Pons (tissue), 1 donor: ENCODE measurements around the gene CADM1.

ENCODE experiments used
- DNase-seq: peaks from one replicate; pipeline ENCODE4 v3.0.0-alpha.2; 2016; ENCODE audit warnings: low spot score

Gene CADM1

DNA sequence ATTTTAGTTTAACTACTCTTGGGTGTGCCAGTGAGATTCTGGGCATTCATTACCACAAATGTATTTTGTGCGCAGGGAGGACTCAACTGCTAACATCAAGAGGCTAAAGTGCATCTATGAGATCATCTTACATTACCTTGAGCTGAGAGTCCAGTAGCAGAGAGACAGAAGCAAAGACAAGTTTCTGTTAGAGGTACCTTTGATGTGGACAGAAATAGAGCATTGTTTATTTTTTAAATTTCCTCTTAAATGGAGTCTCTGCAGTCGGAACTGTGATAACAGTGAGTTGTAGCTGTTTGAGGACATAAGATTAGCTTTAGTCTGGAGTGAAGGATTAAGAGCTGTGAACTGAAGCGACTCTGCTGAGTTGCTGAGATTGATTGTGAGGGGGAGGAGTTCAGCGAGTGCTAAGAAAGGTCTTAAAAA, 297.0 kb downstream of the CADM1 start:
- no peak for DNase-seq

DNA sequence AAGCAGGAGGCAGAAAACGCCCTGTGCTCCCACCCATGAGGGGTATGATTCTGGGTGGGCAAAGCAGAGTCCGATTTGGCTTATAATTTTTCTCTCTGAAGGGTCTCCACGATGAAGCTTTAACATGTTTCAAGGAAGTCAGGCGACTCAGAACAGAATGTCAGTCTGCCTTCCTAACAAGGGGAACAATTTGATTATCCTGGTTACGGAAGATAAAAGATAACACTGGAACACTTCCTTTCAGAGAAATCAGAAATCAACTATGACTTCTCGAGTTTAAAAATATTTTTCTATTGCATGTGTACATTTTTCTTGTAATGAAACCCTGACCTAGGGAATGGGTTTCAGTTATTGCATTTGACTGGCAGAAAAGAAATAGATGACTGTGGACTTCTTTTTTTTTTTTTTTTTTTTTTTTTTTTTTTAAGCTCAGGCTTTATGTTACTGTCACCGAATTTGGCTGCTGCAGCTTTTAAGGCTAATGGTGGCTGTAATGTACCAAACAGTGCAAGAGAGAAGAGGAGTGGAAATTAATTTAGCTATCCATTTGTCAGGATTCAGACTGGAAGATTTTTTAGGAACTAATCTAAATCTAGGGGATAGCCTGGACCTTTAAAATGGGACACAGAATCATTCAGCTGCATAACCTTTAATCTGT, 297.7 kb downstream of the CADM1 start:
- no peak for DNase-seq

DNA sequence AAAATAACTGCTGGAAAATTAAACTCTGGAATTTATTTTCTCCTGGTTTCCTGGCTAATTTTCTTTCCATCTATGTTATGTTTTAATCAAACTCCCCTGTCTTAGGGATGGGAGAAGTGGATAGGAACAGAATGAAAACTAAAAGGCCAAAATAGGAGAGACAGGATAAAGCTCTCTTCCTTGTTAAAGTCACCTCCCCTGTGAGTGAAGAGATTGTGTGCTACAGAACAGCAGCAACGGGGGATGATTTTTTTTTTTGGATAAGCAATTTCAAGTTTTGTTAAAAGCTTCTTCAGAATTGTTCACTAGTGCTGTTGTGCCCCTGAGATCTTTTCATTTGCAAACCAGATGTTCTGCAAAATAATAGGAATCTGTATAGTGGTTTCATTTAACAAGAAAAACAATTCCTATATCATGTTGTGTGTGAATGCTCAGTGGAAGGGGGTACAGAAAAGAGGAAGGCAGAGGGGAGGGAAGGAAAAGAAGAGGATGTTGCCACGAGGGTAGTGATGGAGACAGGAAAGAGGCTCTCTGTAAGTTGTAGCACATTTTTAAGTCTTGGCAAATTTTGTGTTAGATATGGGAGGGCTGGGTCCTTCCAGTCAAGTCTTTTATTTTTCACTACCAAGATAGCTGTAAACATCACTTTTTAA, 301.2 kb downstream of the CADM1 start:
- no peak for DNase-seq

DNA sequence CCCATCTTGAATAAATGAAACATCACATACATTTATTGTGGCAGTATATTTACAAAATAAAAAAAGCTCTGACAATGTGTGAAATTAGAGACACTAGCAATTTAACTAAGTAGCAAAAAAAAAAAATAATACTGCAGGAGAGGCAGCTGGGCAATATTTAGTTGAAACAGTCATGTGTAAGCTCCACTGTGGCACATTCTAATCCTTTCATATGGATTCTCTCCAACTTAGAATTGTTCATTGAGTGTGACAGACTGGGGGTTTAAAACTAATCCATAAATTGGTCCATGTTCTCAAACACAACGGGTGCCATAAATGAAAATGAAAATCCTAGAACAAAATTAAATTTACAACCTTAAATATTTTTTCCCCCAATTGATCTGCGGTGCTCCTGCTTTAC, 302.1 kb downstream of the CADM1 start:
- DNase-seq = no peak

DNA sequence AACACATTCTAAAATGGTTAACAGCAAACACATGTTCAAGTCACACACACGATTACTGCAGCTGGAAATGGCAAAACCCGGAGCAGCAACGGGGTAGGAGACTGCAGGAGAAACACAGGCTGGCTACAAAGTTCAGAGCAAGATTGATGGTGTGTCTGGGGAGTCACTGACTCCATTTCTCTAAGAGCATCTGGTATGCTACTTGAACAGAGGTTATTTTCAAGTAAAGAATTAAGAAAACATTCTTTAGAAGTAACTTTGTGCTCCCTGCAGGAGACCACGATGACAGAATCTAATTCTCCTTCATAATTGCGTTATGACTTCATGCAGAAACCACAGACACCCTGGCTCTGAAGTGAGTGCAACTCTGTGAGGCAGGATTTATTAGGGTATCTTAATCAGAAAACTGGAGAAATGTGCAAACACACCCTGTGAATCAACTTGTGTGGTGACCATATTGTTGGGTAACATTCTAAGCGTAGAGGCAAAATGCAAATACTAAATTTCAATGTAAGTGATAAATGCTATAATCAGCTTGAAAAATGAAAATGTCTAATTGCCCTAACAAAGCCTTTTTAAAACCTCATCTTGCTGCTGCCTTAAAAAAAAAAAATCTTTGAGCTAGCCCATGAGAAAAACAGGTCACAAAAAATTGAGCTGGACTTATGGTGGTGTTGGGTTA, 303.0 kb downstream of the CADM1 start:
- no peak for DNase-seq

DNA sequence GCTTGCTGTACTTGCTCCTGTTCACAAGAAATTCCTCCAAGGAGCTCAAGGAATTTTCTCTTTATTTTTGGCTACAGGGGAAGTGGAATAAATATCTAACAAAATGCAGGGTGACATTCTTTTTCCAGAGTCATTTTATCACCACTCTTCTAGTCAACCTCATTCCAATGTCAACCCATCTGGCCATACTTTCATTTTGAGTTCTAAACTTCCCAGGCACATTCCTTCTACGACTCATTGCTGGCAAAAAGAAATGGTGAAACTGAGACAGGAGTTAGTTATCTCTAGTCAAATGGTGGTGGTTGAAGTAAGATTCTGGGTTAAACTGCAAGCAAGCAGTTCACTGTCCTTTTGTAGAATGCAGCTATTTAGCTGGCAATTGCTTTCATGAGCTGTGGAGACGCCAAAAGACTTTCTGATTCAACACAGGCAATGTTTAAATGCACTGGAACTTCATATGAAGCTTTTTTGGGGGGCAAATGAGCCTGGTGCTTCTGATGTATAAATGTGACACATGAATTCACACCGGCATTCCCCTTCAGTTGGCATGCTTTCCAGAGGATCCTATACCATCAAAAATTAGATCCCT, 304.6 kb downstream of the CADM1 start:
- DNase-seq = no peak

DNA sequence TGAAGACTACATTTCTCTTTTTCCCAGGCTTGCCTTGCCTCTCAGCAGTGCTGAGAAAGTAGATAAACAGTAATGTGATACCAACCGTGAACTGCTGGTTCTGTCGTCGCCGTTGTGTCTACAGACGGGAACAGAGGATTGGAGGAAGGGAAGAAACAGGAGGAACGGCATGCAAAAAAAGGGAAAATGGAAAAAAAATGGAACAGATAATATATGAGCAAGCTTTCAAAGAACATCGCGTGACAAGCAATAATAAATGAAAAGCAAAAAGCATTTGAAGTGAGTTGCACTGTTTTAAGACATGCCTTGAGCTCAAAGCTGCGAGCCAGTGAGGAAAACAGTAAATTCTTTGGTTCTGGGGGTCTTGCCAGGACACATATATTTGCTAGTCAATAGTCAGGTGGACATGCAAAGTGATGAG, 305.9 kb downstream of the CADM1 start:
- no peak for DNase-seq

DNA sequence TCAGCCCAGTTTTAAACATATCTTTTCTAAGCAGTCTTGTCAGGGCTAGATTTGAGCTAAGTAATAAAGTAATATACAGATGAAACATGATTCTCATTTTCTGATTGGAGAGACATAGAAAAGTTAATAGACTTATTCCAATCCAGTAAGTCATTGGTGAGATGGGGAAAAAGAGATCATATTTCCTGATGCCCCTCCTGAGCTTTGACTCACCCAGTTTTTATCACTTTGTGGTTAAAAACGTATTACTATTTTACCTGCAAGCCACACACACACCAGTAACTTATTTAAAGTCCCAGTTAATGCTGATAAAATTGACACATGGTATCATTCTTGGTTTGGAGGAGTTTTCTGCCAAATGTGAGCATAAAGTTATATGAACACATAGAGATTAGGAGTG, 306.8 kb downstream of the CADM1 start:
- no peak for DNase-seq

DNA sequence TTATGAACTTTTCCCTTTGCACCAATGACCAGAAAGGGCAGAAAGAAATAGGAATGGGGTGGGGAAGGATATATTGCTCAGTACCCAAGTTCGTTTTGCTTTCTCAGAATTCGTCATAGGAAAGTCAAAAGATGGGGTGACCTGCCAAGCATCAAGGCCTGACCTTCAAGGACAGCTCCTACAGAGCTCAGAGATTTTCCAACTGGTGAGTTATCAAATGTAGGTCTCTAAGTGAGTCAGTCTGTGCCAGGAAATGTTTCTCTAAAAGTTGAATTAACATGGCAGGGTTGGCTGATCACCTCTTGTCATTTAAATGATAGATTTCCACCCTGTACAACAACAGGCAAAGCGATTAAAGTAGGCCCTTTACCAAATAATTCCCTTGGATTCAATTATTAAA, 307.2 kb downstream of the CADM1 start:
- DNase-seq = no peak

DNA sequence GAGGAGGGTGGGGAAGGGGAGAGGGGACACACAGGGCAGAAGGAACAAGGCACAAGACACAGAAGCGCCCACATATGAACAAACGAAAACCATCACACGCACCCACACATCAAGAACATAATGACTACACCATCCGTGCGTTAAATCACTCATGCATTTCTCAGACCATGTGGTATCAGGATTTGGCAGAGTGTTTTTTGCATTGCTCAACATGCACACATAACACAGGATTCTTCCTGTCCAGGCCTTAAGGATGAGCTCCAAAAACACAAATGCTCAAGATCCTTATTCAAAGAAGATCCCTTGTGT, 309.5 kb downstream of the CADM1 start:
- no peak for DNase-seq

DNA sequence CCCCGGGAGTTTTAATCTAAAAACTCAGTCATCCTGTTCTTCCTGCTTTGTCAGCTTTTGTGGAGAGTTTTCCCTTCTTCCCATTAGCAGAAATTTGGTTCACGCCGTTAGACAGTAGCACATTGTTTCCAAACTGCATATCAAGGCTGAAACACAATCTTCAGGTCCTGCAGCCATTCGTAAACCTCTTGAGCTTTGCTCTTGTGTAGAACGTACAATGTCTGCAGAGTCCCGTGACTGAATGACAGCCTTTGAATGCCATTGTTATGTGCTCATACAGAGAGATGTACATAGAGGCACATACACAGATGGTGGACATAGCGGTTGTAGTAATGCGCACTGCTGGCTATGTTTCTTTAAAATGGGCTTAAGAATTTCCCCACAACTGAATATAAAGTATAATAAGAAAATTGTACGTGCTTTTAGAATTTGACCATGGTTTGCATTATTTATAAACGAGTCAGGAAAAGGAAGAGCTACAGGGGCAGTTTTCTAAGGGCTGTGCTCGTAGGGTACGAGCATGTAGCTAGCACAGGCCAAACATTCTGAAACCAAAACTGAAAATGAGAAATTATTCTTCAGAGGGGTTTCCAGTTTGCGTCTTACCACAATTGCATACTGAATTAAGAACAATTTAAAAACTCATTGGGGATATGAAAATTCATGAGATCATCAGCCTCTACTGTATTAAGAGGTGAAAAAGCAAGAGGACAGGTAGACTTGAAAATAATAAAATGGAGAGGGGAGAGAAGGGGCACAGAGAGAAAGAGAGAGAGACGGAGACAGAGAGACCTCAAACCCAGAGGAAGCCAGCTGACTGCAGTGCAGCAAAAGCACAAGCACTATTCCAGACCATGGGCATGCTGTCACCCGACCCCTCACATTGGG, 310.1 kb downstream of the CADM1 start:
- no peak for DNase-seq

DNA sequence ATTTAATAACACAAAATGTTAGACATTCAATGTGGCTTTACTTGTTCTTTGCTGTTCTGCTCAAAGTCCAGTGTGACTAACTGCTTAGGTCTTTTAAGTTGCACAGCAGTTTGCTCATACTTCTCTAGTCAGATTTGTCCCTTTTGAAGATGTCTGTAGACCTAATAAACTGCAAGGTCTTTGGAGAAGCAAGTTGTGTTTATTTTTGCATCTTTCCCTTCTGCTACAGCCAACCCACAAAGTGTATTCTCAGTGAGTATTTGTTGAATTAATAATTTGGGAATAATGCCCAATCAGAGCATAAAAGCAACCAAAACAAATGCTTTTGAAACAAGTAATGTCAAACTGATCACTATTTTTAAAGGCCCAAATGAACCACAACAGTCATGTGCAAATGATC, 312.5 kb downstream of the CADM1 start:
- no peak for DNase-seq

DNA sequence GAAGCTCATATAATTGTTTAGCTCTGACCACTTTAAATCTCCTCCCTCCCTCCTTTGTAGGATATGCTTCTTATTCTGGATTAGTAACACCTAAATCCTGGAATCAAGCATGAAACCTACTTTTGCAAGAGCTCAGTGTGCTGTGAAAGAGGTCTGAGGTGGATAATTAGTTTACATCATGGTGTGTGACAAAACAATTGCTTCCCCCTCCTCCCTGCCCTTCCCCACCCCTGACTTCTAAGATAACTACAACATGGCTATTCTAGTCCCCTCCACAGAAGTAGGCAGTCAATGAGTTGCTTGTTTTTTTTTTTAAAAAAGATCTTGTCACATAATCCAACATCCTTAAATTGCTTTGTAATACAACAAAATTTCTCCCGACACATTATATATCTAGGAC, 314.0 kb downstream of the CADM1 start:
- DNase-seq = no peak

DNA sequence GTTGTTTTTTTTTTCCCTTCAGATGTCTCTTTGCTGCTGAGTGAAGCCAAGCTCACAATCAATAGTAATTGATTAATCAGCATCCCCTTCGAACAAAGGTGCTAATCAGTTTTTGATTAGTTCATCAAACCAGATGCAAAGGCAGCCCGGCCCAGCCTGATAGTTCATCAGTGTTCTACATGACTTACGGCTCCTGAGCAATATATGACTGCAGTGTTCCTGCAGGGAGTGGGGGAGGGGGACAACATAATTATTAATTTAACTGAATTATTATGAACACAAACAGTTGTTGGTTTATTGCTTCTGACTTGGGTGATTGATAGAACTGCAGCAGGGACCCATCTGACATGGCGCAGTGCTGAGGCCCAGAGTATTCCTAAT, 315.3 kb downstream of the CADM1 start:
- no peak for DNase-seq

DNA sequence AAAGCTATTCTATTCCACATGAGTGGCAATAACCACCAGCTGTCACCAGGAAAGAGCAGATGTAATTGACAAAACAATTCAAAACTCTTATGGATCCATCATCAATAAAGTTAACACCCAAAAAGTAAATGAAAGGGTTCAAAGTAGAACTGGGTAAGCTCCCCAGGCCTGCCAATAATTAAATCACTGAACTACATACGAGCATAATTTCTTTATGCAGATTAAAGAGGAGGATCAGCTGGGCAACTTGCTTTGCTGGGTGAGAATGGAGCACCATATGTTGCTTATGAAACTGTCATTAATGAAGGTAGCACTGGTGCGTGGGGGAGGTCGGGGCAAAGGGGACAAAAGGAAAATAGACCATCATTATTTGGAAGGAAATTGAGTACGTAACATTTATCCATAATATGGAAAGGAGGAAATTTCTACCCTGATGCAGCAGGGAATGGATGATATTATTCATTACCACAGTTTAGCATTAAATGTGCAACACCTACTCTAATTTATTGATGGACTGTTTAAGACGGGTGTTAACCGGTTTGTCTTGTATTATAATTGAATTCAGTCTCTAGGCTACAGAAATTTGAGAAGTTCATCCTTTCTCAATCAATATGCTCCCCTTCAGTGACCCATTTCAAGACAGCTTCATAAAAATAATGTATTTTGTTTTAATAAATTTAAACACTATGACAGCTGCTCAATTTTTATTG, 315.9 kb downstream of the CADM1 start:
- no peak for DNase-seq

DNA sequence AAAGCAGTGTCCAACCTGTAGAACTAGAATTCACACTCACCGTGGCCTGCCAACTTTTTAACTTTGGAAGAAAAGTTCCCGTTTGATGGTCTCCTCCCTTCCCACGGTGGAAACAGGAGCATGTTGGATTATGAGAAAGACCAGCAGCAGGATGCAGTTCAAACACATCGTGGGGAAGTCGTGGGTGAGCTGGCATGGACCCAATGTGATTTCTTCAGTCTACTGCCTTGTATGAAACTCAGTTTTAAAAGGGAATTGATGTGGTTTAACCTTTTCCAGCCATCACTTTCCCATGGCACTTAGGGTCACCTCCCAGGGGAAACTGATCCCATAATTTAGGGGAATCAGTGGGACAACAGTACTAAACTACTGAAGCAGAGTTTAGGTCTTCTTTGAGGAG, 318.3 kb downstream of the CADM1 start:
- DNase-seq = no peak

DNA sequence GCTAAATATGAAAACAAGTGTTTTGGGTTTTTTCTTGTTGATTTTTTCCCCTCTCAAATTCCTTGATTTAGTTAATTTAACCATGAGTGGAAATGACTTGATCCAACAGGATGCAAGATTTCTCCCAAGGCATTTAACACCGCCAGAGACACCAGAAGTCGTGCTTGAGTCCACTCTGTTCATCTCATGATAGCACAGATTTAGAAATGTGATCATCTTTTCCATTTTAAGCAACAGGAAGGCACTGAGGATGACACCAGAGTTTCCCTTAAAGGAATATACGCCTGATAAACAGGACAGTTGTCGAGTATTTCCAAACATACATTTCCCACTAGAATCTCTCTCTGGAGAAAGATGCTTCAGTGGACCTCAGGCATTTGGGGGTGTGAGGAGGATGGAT, 318.7 kb downstream of the CADM1 start:
- DNase-seq = no peak

DNA sequence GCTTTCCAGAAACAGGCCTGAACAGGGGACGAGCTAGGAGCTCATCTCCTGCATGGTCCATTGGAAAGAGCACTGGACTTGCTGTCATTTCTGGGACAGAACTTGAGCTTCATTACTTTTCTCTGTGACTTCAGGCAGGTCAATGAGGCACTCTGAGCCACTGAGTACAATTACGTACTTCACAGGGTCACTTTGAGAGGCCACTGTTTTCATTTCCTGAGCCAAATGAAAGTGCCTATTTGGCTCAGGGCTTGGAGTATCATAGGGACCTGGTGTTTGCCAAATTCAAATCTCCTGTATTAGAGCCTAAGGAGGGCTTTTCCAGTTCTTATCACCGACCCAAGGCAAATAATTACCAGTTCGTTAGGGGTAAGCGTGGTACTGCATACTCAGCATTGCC, 319.3 kb downstream of the CADM1 start:
- no peak for DNase-seq

DNA sequence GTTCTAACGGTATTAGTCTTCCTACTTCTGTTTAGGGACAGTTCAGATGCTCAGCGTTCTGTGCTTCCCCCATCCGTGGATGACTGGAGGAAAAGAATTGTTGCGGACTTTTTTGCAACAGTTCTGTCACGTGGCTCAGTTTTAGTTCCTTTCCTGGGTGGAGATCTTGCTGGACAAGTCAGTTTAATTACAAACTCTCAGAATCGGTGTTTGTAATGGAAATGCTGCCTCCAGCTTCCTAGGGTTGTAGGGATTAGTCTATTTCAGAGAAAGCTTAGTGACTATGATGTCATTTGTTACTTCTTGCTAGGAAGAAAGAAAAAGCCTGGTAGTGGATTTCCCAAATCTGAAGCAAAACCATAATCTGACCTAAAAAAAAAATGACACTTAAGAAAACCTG, 320.4 kb downstream of the CADM1 start:
- no peak for DNase-seq

DNA sequence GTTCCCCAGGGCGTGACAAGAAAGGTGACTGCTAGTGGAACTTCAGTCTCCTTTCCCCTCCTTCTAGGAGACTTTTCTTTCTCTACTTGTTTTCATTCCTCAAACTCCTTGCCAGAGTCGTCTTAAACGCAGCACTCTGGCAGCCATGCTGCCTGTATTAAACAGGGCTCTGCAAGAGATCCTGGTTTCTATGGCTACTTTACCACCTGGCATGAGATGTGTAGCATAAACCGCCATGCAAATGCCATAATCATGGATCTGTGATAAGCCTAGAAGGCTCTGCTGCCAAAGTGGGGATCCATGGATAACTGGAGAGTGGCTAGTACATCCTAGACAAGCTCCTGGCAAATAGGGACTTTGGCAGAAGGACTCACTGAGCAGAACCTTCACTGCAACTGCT, 321.1 kb downstream of the CADM1 start:
- no peak for DNase-seq

DNA sequence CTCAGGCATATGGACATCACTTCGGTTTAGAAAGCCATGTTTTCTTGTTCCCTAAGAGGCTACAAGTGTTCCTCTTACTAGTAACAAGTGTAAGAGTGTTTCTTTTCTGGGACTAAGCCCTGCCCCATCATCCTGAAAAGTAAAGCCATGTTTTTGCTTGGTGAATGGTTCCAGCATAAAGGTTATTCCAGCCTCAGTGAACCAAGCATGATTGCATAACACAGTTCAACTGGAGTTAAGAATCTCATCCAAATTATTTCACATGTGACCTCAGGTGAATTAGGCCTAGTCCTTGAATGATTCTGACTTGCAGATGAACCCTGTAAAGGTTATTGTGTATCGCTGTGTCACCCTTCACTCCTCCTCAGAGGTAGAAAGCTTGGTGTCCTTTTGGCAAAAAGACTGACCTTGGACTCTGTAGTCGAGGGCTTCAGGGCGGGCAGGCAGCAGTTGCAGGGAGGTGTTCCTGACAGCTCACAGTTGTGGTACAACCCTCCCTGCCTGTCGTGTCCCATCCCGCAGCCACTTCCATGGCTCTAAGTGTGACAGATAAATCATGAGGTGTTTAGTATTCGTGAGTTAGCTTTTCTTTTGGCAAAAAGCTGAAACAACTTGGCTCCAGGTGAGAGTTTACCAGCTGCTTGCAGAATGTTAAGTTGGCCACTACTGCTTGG, 321.8 kb downstream of the CADM1 start:
- DNase-seq = no peak
